ENCODE results near the gene CDC5L. TPM values are rescaled to one million over a fixed set of nuclear protein-coding genes. Genes with fewer than 3 reads are reported as not detected.

The CDC5L gene
- total RNA-seq, 2 experiments from 2014 or later, result 24.4 to 29.8 TPM

DNA sequence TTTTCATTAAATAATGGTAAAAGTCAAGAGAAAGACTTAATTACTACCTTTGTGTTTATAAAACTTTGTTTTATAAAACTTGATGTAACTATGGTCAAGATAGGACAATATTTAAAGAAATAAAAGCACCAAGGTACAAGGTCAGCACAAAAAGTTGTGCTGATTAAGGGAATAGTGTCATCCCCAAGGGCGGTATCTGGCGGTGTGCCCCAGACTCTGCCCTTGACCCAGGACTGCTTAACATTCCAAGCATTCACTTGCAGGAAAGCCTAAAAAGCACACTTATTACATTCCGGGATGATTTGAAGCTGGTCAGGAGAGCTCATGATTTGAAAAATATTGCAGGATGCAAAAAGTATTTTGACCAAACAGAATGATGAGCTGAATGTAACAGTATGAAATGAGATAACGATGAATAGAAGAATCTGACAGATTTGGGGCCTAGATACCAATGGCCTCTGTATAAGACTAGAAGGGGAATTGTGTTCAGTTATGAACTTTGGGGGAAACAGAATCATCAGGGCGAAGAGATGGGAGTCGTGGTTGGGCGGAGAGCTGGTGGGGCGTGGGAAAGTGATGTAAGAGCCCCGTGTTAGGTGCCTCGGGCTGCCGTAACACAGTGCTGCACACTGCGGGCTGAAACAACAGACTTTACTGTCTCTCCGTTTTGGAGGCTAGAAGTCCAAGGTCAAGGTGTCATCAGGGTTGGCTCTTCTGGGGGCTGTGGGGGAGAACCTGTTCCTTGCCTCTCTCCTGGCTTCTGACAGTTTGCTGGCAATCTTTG lies 77.2 kb downstream of the CDC5L start:
- ChIA-PET CTCF (interaction anchor here (1.1 kb wide), 1 partner anchor 140 kb away, joined by 3 read pairs; no protein-coding TSS in a partner anchor), POLR2A (interaction anchor here (0.6 kb wide), 2 partner anchors 934 to 1024 kb away, joined by 3 to 4 read pairs; no protein-coding TSS in a partner anchor)

DNA sequence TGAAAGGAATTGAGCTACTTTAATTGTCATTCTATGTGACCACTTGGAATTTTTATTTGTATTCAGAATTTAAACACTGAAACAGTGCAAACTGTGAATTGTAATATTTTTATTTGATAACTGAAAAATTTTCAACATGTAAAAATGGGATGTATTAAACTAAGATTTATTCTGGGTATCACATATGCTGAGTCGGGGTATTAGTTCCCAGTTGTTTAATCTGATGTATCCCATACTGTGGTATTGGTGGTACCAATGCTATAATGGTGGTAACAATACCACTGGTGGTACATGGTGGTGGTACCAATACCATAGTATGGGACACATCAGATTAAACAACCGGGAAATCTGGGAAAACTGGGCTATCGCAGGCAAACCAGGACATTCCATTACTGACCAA lies 79.4 kb downstream of the CDC5L start:
- POLR2A ChIA-PET, result no interaction called here
- Mint-ChIP-seq H3K36me3 (ENCODE audit: low read depth) (no peaks in the 10 kb centered on the region), H3K4me3 (no peak overlapping the region), H3K9me3 (no peaks in the 10 kb centered on the region), H3K27me3 (peaks cover 7% of the 10 kb centered on the region), H3K27ac (no peak overlapping the region), H3K4me1 (no peaks in the 10 kb centered on the region)
- CTCF ChIA-PET, result interaction anchor here (0.6 to 1.8 kb wide), 2 partner anchors 9 to 1181 kb away, joined by 3 to 6 read pairs; no protein-coding TSS in a partner anchor
- DNase-seq, result no peak

More for the DNA sequence above, 77.2 kb downstream of the CDC5L start:
- Mint-ChIP-seq H3K27ac (no peak overlapping the region), H3K4me3 (no peak overlapping the region), H3K27me3 (peaks cover 5% of the 10 kb centered on the region), H3K36me3 (ENCODE audit: low read depth) (no peaks in the 10 kb centered on the region), H3K4me1 (no peaks in the 10 kb centered on the region), H3K9me3 (no peaks in the 10 kb centered on the region)
- DNase-seq, result no peak

DNA sequence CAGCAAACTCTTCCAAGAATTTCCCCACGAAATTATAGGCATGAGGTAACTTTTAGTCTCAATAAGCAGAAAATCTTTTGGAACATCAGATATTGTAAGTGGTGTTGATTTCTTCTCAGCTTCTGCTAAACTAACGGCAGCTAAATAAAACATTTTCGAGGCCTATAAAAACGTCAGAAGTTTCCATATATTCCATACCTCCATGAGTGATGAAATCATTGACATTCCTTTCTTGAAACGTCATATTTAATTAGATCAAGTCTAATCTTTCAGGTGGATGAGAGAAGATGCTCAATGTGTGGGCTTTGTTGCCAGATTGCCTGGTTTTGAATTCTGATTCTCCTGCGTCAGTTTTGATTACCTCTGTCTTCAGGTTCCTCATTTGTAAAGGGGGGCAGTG lies 81.3 kb downstream of the CDC5L start:
- DNase-seq, result no peak
- no peak overlapping the region for H3K27ac Mint-ChIP-seq
- no peaks in the 10 kb centered on the region for H3K4me1 Mint-ChIP-seq
- POLR2A ChIA-PET, result no interaction called here
- no peaks in the 10 kb centered on the region for H3K9me3 Mint-ChIP-seq
- CTCF ChIA-PET, result interaction anchor here (0.9 to 2.9 kb wide), 4 partner anchors 10 to 1246 kb away, joined by 3 to 14 read pairs (median 4); no protein-coding TSS in a partner anchor
- H3K27me3 Mint-ChIP-seq, result peaks cover 7% of the 10 kb centered on the region
- H3K36me3 Mint-ChIP-seq (ENCODE audit: low read depth), result no peaks in the 10 kb centered on the region
- H3K4me3 Mint-ChIP-seq, result no peak overlapping the region

DNA sequence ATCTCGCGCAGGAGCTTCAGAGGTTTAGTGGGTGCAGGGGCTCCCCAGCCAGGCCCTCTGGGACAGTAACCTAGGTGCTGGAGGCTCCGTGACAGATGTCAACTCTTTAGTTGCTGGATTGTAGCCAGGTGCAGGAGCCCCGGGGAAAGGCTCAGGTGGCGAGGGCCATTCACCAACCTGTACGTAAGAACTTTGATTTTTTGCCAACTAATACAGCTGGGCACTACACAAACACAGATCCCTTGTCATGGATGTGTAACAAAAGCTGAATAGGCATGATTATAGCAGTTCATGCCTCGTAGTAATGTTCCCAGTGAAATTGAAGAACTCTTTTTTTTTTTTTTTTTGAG lies 82.6 kb downstream of the CDC5L start:
- H3K4me1 Mint-ChIP-seq, result peaks cover under 1% of the 10 kb centered on the region
- no peaks in the 10 kb centered on the region for H3K9me3 Mint-ChIP-seq
- ChIA-PET CTCF (interaction anchor here (0.7 to 2.9 kb wide), 3 partner anchors 11 to 484 kb away, joined by 3 to 14 read pairs (median 5); no protein-coding TSS in a partner anchor), POLR2A (no interaction called here)
- no peak overlapping the region for H3K4me3 Mint-ChIP-seq
- no peak for DNase-seq
- no peak overlapping the region for H3K27ac Mint-ChIP-seq
- peaks cover 7% of the 10 kb centered on the region for H3K27me3 Mint-ChIP-seq
- H3K36me3 Mint-ChIP-seq (ENCODE audit: low read depth), result no peaks in the 10 kb centered on the region

DNA sequence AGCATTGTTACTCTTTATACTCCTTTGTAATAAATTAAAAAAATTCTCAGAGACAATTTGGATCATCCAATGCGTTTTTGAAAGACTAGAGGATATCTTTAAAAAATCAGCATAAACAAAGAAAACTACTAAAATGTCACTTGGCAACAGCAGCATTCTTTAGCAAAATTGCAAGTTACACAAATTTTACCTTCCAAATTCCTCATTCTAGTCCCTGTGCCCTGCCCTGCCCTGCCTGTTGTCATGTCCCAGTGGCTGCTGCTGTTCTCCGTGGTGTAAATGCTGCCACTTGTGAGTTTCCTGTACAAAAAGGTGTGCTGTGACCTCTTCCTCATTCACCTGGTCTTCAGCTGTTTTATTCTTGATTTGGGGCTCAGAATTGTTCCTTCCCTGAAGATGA lies 83.2 kb downstream of the CDC5L start:
- no peak overlapping the region for H3K4me3 Mint-ChIP-seq
- peaks cover 7% of the 10 kb centered on the region for H3K27me3 Mint-ChIP-seq
- H3K4me1 Mint-ChIP-seq, result peaks cover 2% of the 10 kb centered on the region
- CTCF ChIA-PET, result interaction anchor here (0.7 to 2.9 kb wide), 2 partner anchors 12 to 22 kb away, joined by 5 to 14 read pairs; no protein-coding TSS in a partner anchor
- POLR2A ChIA-PET, result no interaction called here
- no peak for DNase-seq
- H3K9me3 Mint-ChIP-seq, result no peaks in the 10 kb centered on the region
- H3K27ac Mint-ChIP-seq, result no peak overlapping the region
- no peaks in the 10 kb centered on the region for H3K36me3 Mint-ChIP-seq (ENCODE audit: low read depth)

DNA sequence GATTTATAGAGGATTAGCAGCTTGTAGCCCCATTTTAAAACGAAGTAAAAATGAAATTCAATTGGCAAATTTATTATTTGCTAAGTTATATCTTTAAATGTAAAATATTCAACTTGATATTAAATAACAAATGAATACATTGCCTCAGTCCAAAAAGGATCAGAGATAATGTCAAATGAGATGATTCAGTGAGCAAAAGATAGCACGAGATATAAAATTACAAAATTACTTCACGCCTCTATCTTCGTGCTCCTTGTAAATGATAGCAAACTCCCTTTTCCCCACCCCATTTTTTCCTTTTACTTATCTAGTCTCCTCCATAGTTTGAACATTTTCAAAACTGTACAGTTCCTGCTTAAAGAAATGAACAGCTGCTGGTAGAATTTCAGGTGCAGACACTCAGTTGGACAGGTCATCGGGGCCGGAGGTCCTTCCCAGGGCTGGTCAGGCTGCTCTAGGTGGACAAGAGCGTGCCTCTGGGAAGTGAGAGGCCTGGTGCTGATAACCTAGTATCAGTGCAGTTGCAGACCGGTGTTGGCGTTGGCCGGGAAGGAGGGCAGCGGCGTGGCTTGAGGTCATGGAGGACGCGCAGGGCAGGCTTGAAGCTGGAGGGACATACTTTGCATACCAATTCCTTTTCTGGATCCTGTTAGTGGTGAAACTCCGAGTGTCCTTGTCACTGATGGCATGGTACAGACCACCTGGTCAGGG lies 83.9 kb downstream of the CDC5L start:
- no peaks in the 10 kb centered on the region for H3K36me3 Mint-ChIP-seq (ENCODE audit: low read depth)
- ChIA-PET POLR2A (no interaction called here), CTCF (interaction anchor here (1.2 to 2.9 kb wide), 2 partner anchors 12 to 14 kb away, joined by 3 to 14 read pairs; no protein-coding TSS in a partner anchor)
- peaks cover 7% of the 10 kb centered on the region for H3K27me3 Mint-ChIP-seq
- H3K4me3 Mint-ChIP-seq, result no peak overlapping the region
- H3K27ac Mint-ChIP-seq, result no peak overlapping the region
- no peak for DNase-seq
- no peaks in the 10 kb centered on the region for H3K9me3 Mint-ChIP-seq
- peaks cover 2% of the 10 kb centered on the region for H3K4me1 Mint-ChIP-seq

DNA sequence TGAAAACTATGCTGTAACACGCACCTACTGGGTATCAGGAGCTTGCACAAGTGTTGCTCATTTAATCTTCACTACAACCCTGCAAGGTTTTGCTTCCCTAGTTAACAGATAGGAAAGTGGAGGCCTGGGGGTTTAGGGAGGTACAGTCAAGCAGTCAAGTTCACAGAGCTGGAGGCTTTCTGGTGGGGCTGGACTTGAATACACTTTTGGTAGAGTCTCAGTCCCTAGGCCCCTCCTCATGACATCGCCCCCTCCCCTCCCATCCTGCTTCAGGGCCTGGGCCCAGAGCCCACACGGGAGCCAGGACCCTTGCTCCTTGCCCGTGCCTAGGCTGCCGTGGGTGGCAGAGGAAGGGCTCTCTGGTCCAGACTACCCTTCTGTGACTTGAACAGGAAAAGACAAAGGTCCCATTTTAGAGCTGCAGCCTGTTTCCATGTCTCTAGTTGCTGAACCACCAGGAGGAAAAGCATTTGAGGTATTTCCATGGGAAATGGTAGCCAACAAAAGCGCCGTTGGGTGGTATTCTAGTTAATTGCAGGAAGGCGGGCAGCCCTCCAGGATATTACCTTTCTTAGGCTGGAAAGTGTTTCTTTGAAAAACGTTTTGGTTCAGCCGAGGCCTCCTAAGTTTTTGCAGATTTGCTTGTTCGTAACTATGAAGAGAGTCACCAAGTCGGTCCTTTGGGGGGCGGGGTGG lies 84.9 kb downstream of the CDC5L start:
- Mint-ChIP-seq H3K27ac (no peak overlapping the region), H3K27me3 (peaks cover 3% of the 10 kb centered on the region), H3K4me3 (no peak overlapping the region), H3K36me3 (ENCODE audit: low read depth) (no peaks in the 10 kb centered on the region), H3K4me1 (peaks cover 2% of the 10 kb centered on the region), H3K9me3 (no peaks in the 10 kb centered on the region)
- ChIA-PET POLR2A (no interaction called here), CTCF (interaction anchor here (1.2 kb wide), 1 partner anchor 15 kb away, joined by 3 read pairs; no protein-coding TSS in a partner anchor)
- DNase-seq, result no peak

DNA sequence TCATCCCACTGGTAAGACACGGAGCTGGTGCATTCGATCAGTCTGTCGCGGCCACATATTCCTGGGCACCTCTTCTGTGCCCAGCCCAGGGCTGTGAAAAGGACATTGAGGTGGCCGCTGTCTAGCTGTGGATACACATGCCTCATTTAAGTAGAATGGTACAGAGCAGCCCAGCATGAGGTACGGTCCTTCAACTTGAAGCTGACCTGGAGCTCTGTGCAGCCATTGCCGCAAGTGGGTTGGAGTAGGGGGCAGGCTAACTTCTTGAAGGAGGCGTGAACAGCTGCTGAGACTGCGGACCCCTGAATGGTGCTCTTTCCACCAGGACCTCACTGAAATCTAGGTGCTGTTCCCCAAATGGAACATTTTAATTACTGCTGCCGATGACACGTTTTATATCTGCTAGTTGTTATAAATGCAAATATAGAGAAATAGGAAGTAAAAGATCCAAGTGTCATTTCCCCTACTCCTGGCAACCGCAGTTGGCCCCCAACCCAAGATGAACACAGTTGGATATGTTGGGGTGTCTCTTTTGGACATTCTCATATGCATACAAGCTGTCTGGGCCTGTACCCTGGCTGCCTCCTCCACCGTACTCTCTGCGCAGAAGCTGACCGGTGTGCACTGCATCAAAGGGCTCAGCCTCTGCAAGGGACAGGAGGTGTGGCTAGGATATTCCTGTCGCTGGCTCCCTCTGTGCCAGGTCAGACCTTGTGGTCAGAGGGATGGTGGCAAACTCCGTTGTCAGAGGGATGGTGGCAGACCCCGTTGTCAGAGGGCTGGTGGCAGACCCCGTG lies 86.1 kb downstream of the CDC5L start:
- H3K4me1 Mint-ChIP-seq, result peaks cover 2% of the 10 kb centered on the region
- H3K36me3 Mint-ChIP-seq (ENCODE audit: low read depth), result no peaks in the 10 kb centered on the region
- no peak overlapping the region for H3K27ac Mint-ChIP-seq
- DNase-seq, result no peak
- H3K4me3 Mint-ChIP-seq, result no peak overlapping the region
- peaks cover 1% of the 10 kb centered on the region for H3K27me3 Mint-ChIP-seq
- CTCF ChIA-PET, result no interaction called here
- no peaks in the 10 kb centered on the region for H3K9me3 Mint-ChIP-seq
- POLR2A ChIA-PET, result no interaction called here

DNA sequence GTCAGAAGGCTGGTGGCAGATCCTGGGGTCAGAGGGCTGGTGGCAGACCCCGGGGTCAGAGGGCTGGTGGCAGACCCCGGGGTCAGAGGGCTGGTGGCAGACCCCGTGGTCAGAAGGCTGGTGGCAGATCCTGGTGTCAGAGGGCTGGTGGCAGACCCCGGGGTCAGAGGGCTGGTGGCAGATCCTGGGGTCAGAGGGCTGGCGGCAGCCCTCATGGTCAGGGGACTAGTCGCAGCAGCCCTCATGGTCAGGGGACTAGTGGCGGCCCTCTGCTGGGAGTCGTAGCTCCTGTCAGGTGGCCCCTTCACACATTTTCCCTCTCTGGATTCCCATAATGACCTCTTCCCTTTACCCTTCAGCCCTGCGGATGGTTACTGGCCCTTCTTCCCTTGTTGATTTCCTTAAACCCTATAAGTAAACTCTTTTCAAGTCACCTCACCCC lies 86.7 kb downstream of the CDC5L start:
- Mint-ChIP-seq H3K36me3 (ENCODE audit: low read depth) (no peaks in the 10 kb centered on the region), H3K4me1 (peaks cover 2% of the 10 kb centered on the region)
- CTCF ChIA-PET, result no interaction called here

DNA sequence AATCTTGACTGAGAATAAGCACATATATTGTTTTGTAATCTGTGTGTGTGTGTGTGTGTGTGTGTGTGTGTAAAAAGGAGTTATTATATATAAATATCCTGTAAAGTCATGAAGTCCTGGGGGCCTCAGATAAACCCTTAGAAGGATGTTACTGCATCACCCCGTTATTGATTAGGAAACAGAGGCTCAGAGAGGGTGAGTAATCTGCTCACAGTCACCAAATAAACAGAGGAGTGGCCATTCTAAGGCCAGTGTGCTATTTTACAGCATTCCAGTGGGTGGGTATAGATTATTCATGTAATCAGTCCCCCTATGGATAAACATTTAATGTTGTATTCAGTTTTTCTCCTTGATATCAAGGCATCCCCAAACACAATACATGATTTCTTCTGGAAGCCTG lies 87.1 kb downstream of the CDC5L start:
- peaks cover 1% of the 10 kb centered on the region for H3K27me3 Mint-ChIP-seq
- no peaks in the 10 kb centered on the region for H3K36me3 Mint-ChIP-seq (ENCODE audit: low read depth)
- no peak overlapping the region for H3K27ac Mint-ChIP-seq
- DNase-seq, result no peak
- no peak overlapping the region for H3K4me3 Mint-ChIP-seq
- H3K9me3 Mint-ChIP-seq, result no peaks in the 10 kb centered on the region
- ChIA-PET POLR2A (no interaction called here), CTCF (interaction anchor here (0.7 to 2.8 kb wide), 7 partner anchors 13 to 1448 kb away, joined by 3 to 33 read pairs (median 8); no protein-coding TSS in a partner anchor)
- peaks cover 2% of the 10 kb centered on the region for H3K4me1 Mint-ChIP-seq

More for the DNA sequence above, 86.7 kb downstream of the CDC5L start:
- Mint-ChIP-seq H3K4me3 (no peak overlapping the region), H3K27me3 (peaks cover 1% of the 10 kb centered on the region), H3K9me3 (no peaks in the 10 kb centered on the region), H3K27ac (no peak overlapping the region)
- POLR2A ChIA-PET, result no interaction called here
- DNase-seq, result no peak

DNA sequence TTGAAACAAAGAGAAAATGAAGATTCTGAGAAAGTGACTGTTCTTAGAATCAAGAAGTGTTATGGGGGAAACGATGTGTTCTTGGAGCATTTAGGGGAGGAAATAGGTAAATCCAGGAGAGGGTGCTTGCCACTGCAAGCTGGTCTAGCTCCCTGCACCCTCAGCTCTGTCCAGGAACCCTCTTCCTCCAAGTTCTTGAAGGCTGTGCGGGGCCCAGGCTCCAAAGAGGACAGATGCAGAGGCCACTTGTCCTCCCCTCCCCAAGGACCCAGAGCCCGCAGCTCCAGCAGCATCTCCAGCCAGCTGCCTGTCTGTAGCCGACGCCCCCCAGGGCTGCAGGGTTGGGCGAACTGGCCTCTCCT lies 87.9 kb downstream of the CDC5L start:
- H3K27me3 Mint-ChIP-seq, result peaks cover 1% of the 10 kb centered on the region
- POLR2A ChIA-PET, result no interaction called here
- CTCF ChIA-PET, result interaction anchor here (0.5 to 2.8 kb wide), 22 partner anchors 9 to 1455 kb away, joined by 3 to 33 read pairs (median 4); no protein-coding TSS in a partner anchor
- no peaks in the 10 kb centered on the region for H3K36me3 Mint-ChIP-seq (ENCODE audit: low read depth)
- no peak overlapping the region for H3K27ac Mint-ChIP-seq
- H3K4me1 Mint-ChIP-seq, result peaks cover 2% of the 10 kb centered on the region
- H3K9me3 Mint-ChIP-seq, result no peaks in the 10 kb centered on the region
- no peak for DNase-seq
- no peak overlapping the region for H3K4me3 Mint-ChIP-seq

DNA sequence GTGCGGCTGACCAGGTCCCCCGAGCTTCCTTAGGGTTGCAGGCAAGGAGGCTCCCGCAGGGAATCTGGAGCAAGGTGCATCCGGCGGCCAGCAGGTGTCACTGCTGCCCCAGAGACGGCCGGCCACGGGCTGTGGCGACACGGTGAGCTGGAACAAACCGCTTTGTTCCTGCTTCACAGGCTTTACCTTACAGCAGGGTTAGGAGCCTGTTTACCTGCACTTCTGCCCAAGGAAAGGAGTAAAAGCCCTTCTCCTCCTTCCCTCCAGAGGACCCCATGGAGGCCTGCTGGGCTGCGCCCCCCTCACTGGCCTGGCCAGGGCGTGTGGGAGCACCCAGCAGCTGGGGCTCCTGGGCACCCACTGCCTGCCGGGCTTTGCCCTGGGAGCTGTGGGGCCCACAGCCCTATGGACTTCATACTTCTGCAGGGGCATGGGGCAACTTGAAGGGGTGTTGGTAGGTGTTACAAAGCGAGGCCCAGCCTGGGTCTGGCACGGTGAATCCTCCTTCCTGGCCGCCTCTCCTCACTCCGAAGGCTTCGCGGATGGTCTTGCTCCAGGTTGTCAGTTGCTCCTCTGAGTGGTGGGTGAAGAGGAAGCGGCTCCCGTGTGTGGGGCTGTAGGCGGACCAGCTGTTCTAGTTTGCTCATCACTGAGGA lies 88.4 kb downstream of the CDC5L start:
- H3K36me3 Mint-ChIP-seq (ENCODE audit: low read depth), result no peaks in the 10 kb centered on the region
- H3K9me3 Mint-ChIP-seq, result no peaks in the 10 kb centered on the region
- peaks cover 1% of the 10 kb centered on the region for H3K27me3 Mint-ChIP-seq
- H3K27ac Mint-ChIP-seq, result no peak overlapping the region
- ChIA-PET CTCF (interaction anchor here (0.6 to 2.8 kb wide), 24 partner anchors 9 to 1455 kb away, joined by 3 to 33 read pairs (median 4); no protein-coding TSS in a partner anchor), POLR2A (no interaction called here)
- H3K4me1 Mint-ChIP-seq, result peaks cover 2% of the 10 kb centered on the region
- H3K4me3 Mint-ChIP-seq, result no peak overlapping the region
- peak; percentile 73 for DNase-seq

All from activated CD4-positive, alpha-beta T cell treated with anti-CD3 and anti-CD28 coated beads, Interleukin-2, amount 10 ng/mL, durations not matched to agents 7 days and 5 days (primary cell).